ENCODE data around the gene OSBPL2.

Gene OSBPL2

DNA sequence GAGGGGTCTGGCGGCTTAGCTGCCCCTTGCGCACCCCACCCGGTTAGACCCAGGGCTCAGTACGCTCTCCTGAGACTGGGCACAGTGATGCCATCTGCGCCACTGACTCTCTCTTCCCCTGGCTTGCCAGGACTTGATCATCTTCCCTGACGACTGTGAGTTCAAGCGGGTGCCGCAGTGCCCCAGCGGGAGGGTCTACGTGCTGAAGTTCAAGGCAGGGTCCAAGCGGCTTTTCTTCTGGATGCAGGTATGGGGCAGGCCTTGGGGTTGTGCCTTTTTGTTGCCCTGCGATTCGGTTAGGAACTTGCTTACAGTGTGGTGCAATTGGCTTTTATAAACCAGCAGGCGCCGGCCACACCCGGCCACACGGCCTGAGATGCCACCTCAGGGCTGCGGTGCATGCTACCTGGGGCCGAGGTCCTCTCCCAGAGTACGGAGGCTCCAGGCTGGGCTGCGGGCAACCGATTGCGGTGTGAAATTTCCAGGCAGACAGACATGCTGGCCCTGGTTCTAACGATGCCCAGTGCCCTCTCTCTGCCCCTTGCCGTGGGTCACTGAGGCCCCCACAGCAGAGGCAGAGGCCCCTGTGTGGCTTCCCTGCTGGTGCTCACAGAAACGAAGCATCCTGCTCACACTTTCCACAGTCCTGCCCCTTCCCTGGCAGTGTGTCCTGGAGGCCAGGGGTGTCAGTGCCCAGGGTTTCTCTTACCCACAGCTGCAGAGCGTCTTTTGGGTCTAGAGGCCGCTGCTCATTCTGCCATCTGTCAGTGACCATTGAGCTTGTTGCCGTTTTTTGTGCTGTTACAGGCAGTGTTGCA is 66.2 kb downstream of the OSBPL2 start:
- DNase-seq: no peak

DNA sequence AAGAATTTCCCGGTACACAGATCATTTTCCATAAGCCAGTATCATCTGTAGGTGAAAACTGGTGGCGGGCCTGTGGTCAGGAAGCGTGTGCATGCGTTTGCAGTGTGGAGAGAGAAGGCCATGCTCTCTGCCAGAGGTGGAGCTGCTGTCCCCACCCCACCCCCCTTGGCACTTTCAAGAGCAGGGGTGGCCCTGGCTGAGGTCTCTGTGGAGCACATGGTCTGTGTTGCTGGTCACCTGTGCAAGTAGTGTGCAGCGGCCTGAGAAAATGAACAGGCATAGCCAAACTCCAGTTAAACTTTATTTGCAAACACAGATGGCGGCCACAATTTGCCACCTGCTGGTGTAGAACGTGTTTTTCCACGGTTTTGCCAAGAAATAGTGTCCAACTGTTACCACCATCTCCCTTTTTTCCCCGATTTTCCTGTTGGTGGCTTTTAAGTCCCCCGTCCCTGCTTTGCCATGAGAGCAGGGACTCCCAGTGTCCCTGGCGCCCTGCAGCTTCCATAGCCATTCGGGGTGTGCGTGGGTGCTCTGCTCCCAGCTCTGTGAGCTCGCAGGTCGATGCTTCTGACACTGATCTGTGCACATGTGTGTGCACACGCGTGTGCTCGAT is 66.9 kb downstream of the OSBPL2 start:
- no peak for DNase-seq

DNA sequence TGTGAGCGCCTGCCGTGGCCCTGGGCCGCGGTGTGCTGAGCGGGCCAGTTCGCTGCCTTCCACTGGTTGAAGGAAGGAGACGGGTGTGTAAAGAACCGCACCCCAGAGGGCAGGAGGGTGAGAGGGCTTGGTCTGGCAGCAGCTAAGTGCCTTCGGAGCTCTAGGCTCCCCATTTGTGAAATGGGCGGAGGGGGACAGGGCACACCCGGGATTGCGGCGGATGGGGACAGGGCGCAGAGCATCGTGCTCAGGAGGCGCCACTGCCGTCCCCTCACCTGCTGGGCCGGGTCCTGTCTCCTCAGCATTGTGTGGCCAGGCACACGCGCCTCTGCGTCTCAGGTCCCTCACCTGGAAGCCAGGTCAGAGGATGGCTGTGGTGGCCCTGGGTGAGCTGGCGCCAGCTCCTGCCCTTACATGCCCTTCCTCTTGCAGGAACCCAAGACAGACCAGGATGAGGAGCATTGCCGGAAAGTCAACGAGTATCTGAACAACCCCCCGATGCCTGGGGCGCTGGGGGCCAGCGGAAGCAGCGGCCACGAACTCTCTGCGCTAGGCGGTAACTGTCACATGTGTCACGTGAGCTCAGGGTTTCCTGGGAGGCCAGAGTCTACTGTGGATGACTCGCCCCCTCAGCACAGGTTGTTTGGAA is 67.6 kb downstream of the OSBPL2 start:
- DNase-seq: no peak

DNA sequence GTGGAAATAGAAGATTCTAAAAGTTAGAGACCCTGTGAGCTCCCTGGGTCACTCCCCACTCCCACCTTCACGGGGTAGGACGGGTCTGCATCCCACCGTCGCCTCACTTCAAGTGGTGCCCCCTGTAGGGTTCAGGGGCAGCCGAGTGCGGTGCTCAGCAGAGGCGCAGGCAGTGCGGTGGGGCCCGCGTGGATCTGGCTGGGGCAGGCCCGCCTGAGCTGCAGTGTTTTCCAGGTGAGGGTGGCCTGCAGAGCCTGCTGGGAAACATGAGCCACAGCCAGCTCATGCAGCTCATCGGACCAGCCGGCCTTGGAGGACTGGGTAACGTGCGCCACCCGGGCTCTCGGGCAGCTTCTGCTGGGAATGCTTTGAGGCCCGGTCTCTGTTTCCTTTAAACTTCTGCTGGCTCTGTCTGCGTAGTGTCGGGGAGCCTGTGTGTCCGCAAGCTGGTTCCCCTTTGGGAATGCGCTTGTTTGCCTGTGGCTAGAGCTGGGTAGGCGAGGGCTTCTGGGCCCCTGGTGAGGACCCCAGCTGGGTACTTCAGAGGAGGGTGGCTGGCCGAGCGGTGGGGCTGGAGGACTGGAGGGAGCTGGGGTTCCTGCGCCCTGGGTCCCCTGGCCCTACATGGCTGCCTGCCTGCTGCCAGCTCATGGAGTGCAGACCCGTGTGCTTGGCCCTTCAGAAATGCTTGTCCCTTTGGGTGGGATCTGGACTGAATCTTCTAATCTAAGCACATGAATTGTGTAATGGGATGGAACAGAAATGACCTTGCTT is 68.3 kb downstream of the OSBPL2 start:
- no peak for DNase-seq

DNA sequence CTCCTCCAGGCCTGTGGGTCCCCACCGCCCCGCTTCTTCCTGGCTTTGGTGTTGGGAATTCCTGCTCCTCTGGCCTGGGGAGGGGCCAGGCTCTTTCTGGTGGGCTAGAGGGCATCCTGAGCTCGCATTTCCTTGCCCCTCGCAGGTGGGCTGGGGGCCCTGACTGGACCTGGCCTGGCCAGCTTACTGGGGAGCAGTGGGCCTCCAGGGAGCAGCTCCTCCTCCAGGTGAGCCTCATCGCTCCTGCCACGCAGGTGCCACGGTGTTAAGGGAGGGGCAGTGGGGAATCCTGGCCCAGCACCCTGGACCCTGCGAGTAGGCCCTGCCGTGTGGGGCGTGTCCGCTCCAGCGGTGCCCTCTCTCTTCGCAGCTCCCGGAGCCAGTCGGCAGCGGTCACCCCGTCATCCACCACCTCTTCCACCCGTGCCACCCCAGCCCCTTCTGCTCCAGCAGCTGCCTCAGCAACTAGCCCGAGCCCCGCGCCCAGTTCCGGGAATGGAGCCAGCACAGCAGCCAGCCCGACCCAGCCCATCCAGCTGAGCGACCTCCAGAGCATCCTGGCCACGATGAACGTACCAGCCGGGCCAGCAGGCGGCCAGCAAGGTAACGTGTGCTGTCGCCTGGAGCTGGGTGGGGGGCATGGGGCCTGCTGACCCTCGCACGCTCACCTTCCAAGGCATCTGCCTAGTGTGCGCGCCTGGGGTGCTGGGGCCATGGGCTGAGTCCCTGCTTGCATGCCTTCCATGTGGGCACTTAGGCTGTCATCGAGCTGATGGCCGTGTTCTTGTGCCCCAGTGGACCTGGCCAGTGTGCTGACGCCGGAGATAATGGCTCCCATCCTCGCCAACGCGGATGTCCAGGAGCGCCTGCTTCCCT is 69.1 kb downstream of the OSBPL2 start:
- no peak for DNase-seq

DNA sequence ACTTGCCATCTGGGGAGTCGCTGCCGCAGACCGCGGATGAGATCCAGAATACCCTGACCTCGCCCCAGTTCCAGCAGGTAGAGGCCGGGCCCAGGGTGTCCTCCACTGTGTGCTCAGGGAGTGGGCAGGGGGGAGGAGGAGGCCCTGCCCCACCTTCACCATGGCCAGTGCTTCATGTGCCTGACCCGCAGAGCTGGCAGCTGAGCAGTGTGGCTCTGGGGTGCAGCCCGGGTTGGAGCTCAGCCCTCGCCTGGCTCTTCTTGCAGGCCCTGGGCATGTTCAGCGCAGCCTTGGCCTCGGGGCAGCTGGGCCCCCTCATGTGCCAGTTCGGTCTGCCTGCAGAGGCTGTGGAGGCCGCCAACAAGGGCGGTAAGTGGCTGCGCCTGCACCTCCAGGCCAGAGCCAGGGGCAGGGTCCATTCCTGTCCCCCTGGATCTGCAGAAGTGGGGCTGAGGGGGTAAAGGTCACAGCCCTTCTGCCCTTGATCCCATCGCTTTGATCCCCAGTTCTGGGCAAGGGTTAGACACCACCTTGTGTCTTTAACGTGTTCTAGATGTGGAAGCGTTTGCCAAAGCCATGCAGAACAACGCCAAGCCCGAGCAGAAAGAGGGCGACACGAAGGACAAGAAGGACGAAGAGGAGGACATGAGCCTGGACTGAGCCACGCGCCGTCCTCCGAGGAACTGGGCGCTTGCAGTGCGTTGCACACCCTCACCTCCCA is 69.9 kb downstream of the OSBPL2 start:
- no peak for DNase-seq

DNA sequence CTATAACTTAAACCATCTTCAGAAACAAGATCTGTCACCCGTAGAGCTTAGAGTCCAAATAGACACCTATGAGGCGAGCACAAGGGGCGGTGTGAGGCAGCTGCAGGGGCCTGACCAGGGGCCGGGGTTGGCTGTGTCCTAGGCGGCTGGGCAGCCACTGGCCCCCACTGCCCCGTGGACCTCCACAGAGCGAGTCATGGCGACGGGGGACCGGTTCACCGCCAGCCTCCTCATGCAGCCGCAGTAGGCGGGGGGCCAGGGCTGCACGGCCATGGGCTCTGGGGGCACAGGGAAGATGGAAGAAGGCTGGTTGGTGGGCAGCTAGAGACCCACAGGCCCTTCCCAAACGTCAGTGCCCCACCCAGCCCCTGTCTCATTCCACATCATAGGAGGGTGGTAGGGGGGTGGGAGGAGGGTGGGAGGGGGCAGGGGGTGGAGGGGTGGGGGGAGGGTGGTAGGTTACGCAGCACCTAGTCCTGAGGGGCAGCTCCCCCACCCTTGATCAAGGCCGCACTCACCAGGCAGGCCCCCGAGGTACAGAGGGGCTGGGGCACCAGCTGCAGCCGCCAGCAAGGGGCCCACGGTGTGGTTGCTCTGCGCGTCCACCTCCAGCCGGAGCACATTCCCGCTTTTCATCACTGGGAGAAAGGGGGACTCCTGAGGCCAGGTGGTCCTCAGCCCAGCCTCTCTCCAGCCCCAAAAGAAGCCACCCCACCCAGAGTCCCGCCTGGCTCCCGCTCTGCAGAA is 71.0 kb downstream of the OSBPL2 start:
- DNase-seq: no peak

DNA sequence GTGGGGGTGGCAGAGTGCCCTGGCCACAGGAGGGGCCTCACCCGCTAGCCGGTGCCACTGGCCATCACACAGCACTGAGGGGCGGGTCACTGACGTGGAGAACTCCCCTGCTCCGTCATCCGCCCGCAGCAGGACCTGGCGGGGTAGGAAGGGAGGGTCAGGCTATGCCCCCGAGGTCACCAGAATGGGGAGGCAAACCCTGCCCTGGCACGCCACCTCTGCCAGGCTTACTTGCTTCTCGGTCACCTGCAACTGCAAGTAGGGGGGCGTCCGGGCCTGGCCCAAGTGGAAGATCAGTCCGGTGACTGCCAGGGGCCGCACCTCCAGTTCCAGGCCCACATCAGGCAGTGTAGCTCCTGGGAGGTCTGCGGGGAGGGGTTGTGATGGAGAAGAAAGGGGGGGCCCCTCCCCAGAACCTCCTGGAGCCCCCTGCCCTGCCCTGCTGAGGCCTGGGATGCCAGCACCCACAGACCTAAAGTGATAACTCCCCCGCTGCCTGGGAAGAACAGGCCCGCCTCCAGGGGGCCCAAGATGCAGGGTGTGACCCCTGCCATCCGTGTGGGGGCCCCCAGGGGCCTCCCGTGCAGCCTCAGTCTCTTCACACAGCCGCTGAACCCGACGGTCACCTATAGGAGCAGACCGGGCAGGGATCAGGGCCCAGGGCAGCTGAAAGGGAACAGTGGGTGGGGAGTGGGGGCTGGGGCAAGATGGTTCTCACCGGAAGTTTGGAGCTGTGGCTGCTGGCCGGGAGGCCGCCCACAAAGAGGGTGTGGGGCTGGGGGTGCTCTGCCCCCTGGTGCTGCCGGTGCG is 71.8 kb downstream of the OSBPL2 start:
- DNase-seq: no peak

DNA sequence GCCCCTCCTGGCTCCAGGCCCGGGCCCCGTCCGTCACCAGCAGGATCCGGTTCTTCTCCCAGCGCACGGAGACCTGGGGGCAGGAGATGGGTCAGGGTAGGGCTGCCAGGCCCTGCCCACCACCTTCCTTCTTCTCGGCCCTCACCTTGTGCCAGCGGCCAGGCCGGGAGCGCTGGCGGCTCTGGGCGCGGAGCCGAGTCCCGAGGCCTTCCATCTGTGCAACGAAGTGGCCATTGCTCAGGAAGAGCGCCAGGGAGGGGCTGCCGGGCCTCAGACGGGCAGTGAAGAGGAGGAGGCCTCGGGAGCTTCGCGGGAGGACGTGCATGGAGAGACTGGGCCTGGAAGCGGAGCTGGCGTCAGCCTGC is 72.4 kb downstream of the OSBPL2 start:
- no peak for DNase-seq

DNA sequence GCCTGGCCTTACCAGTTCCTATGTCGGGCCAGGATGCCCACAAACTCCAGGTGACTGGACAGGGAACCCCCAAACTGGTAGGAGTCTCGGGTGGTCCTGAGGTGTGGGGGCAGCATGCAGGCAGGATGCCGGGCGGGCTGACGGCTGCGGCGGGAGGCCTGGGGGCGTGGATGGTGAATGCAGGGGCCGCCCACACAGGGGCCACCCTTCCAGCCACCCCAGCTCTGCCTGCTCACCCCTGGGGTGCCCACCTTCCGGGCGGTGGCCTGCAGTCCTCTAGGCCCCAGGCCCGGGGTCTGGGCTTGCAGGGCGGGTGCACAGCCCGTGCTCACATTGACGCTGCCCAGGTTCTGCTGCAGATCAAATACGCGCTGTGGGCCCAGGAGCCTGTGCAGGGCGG is 72.8 kb downstream of the OSBPL2 start:
- no peak for DNase-seq

DNA sequence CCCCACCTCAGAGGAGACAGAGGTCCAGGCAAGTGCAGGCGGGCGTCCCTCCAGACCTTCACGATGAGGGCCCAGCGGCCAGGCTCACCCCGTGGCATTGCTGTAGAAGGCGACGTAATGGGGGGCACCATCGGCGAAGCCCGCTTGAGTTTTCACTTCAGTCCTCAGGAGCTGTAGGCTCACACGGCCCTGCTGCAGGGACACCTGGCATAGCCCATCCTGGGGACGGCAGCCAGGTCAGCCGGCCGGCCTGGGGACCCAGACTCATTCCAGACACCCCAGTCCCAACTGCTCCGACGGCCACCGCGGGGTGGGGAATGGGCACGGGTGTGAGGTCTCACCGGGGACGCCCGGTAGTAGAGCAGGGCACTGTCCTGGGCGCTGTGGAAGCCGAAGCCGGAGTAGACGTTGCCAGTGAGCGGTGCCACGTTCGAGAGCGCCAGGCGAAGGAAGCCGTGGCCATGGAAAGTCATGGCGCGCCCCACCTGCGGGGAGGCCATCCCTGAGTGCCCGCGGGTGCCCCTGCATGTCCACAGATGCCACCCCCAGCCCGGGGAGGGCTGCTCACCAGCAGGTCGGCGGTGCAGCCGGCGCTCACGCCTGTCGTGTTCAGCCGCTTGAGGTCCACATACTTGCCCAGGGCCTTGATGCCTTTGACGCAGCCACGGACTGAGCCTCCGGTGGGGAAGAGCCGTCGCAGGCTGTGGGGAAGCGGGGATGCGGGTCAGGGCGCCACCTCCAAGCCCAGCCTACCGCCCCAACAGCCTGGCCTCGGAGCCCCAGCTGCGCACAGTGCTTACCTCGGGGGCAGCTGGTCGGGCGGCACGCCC is 73.7 kb downstream of the OSBPL2 start:
- no peak for DNase-seq

DNA sequence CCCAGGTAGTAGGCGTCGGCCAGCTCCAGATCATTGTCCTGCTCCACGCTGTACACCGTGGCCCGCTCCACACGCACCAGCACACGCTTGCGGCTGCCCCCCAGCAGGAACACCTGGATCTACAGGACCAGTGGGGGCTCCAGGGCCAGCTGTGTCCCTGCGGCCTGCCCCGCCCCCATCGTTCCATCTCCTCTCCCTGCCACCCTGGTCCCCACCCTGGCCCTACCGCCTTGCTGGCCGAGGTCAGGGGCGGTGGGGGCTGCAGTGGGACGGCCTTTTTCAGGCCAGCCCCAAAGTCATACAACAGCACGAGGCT is 74.3 kb downstream of the OSBPL2 start:
- DNase-seq: no peak

DNA sequence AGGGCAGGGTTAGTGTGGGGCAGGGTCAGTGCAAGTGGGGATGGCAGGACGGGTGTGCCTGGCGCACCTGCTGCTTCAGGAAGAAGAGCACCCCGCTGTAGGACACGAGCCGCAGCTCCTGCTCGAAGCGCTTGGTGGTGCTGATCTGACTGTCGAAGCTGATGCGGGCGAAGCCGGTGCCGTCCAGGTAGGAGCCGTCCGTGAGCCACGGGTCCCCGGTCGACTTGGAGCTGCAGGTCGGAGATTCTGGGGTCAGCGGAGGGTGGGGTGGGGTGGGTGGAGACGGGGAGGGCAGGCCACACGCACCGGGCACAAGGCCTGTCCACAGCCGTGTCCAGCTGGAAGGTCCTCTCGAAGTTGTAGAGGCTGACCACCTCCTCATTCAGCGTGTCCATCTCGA is 74.7 kb downstream of the OSBPL2 start:
- no peak for DNase-seq

DNA sequence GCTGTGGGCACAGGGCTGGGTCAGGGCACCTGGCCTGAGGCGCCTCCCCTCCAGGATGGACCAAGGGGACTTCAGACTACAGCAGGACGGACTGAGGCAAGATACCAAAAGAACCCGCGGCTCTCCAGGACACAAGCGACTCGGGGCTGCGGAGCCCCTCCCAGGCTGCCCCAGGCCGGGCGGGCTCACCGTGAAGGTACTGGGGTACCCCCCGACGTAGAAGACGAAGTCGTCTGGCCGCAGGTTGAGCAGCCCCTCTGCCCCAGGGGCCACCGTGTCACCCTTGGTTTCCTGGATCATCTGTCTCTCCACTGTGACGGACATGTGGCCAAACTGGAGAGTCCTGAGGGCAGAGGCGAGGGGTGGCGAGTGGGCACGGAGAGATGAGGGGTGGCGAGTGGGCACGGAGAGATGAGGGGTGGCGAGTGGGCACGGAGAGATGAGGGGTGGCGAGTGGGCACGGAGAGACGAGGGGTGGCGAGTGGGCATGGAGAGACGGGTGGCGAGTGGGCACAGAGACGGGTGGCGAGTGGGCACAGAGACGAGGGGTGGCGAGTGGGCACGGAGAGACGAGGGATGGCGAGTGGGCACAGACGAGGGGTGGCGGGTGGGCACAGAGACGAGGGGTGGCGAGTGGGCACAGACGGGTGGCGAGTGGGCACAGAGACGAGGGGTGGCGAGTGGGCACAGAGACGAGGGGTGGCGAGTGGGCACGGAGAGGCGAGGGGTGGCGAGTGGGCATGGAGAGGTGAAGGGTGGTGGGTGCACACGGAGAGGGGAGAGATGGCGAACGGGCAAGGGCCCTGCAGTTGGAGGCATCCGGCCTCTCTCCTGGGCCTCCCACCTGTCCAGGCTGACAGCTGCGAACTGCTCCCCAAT is 75.4 kb downstream of the OSBPL2 start:
- DNase-seq: no peak

DNA sequence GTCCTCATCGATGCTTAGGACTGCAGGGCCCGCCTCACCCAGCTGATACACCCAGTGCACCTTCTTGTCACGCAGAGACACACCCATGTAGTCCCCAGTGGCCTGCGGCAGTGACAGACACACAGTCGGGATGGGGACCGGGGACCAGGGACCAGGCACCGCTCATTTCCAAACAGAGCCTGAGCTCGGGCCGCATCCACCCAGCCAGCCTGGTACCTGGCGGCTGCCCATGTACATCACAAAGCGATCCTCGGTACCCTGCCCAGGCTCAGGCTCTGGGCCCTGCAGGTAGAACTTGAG is 76.0 kb downstream of the OSBPL2 start:
- DNase-seq: no peak

DNA sequence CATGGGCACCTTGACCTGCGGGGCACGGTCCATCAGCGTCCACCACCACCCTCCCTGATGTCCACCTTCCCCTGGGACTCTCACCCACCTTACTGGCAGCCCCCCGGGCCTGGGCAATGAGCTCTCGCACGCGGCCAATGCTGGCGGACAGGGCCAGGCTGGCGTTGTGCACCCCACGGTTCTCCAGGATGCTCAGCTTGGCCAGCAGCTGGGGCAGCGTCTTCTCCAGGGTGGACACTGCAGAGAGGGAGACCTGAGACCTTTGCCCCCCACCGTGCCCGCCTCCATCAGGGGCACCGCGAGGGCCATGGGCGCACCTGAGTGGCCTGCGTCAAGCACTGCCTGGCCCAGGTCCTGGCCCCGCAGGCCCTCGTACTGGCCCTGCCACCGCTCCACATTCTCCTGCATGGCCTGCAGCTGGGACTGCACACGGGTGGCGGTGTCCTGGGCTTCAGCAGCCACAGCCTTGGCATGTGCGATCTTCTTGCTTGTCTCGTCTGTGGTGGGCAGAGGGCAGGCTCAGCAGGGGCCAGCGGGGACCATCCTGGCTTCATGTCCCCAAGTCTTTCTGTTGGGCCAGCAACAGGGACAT is 76.5 kb downstream of the OSBPL2 start:
- DNase-seq: no peak

DNA sequence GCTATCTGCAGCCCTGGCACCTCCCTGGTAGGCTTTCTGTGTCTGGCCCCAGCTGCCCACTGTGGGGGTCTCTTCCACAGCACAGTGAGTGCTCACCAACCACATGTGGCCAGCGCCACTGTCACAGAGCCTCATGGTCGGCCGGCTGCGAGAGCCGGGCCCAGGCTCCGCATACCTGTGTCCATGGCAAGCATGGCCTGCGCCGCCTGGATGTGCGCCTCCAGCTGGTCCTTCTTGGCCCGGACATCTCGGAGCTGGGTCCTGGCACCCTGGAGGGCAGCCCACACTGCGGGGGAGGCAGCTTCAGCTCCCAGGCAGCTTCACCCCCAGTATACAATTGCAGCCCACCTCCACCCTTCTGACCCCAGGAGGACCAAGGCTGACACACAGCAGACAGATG is 77.5 kb downstream of the OSBPL2 start:
- DNase-seq: no peak

Measured in SHP77 treated with DMSO at 0.1 percent for 48 hours (cell line).